Erythroblast (primary cell): ENCODE results near the gene MBD4.
A peak's percentile ranks its signal among the peaks of the same experiment; 100 is the strongest.
"Not testable (repeated sequence)": the region's sequence is repeated elsewhere in the genome, so short reads cannot be mapped to it uniquely, and the experiment has no call there.

Source experiments
- GATA1 ChIP-seq: IDR thresholded peaks from 2 replicates; pipeline ENCODE4 v1.6.1; 2011; ENCODE audit warnings: low read depth, mild to moderate bottlenecking, control low read depth, low read length, moderate library complexity
- POLR2A ChIP-seq: IDR thresholded peaks from 2 replicates; pipeline ENCODE4 v1.6.1; 2011; ENCODE audit warnings: mild to moderate bottlenecking, low read length

- peak; percentile 67 for TF ChIP-seq POLR2A
- not testable (repeated sequence) for TF ChIP-seq GATA1
Observed at GRCh38 chr3:129385507-129385906, 54.2 kb downstream of the MBD4 start.
